Keratinocyte (primary cell): ENCODE measurements around the gene RET. TPM values are rescaled to one million over a fixed set of nuclear protein-coding genes. Genes with fewer than 3 reads are reported as not detected.
A peak's percentile ranks its signal among the peaks of the same experiment; 100 is the strongest.

ENCODE experiments used
- DNase-seq: peaks from one replicate; pipeline ENCODE4 v3.0.0-alpha.2; 2011; ENCODE audit warnings: low read depth, missing footprints, low spot score
- FAIRE-seq: peaks from 2 replicates; lab custom pipeline; 2011; peaks lifted over from hg19 to GRCh38; lab: Jason Lieb, UNC
- H2AFZ ChIP-seq: 2 replicates; pipeline ENCODE4 v1.6.0; 2012; ENCODE audit warnings: low read length, control low read depth, inconsistent platforms; ENCODE audit not compliant: control insufficient read depth
- H3K27ac ChIP-seq: 2 replicates; pipeline ENCODE4 v1.5.1; 2011; ENCODE audit warnings: low read length; ENCODE audit not compliant: control insufficient read depth, insufficient read depth
- H3K27me3 ChIP-seq: 3 replicates; pipeline ENCODE4 v1.6.0; 2011; ENCODE audit warnings: low read length; ENCODE audit not compliant: control insufficient read depth, insufficient read depth; ENCODE audit errors: extremely low read depth
- H3K36me3 ChIP-seq, 2 experiments: 2 replicates in 1 of 2; 3 replicates in 1 of 2; pipeline ENCODE4 v1.5.1; 2011; ENCODE audit warnings: low read length in 2 of 2, mild to moderate bottlenecking in 1 of 2; ENCODE audit not compliant: control insufficient read depth in 2 of 2, insufficient read depth in 2 of 2; ENCODE audit errors: extremely low read depth in 1 of 2
- H3K4me1 ChIP-seq: 3 replicates; pipeline ENCODE4 v1.5.1; 2011; ENCODE audit warnings: low read length; ENCODE audit not compliant: control insufficient read depth, insufficient read depth; ENCODE audit errors: extremely low read depth
- H3K4me2 ChIP-seq: 3 replicates; pipeline ENCODE4 v1.6.0; 2011; ENCODE audit warnings: low read depth, low read length; ENCODE audit not compliant: control insufficient read depth, insufficient read depth; ENCODE audit errors: extremely low read depth
- H3K4me3 ChIP-seq, 3 experiments: fragments of 200-600 bp in 1 of 3; sonication (generic) in 1 of 3; 2 replicates in 2 of 3; 3 replicates in 1 of 3; pipeline ENCODE4 v1.5.1; 2011 to 2016; ENCODE audit warnings: low read length in 3 of 3, mild to moderate bottlenecking in 3 of 3, control low read depth in 2 of 3, inconsistent platforms in 1 of 3, low read depth in 1 of 3, mixed read lengths in 1 of 3, mixed run types in 1 of 3, moderate library complexity in 1 of 3; ENCODE audit not compliant: control insufficient read depth in 2 of 3, insufficient read depth in 2 of 3; ENCODE audit errors: extremely low read depth in 1 of 3
- H3K79me2 ChIP-seq: 2 replicates; pipeline ENCODE4 v1.6.0; 2012; ENCODE audit warnings: low read length; ENCODE audit not compliant: control insufficient read depth, insufficient read depth
- H3K9ac ChIP-seq: 3 replicates; pipeline ENCODE4 v1.6.0; 2011; ENCODE audit warnings: low read length; ENCODE audit not compliant: control insufficient read depth, insufficient read depth; ENCODE audit errors: extremely low read depth
- H3K9me1 ChIP-seq: 3 replicates; pipeline ENCODE4 v1.6.0; 2011; ENCODE audit warnings: low read length; ENCODE audit not compliant: control insufficient read depth, insufficient read depth; ENCODE audit errors: extremely low read depth
- H3K9me3 ChIP-seq: 2 replicates; pipeline ENCODE4 v1.5.1; 2012; ENCODE audit warnings: low read depth, low read length; ENCODE audit not compliant: control insufficient read depth
- H4K20me1 ChIP-seq: 3 replicates; pipeline ENCODE4 v1.6.0; 2011; ENCODE audit warnings: low read length; ENCODE audit not compliant: control insufficient read depth, insufficient read depth; ENCODE audit errors: extremely low read depth
- EZH2 ChIP-seq: IDR thresholded peaks from one replicate; pipeline ENCODE4 v1.6.1; 2012; ENCODE audit warnings: inconsistent platforms, mild to moderate bottlenecking, low read length, moderate library complexity
- dilution Hi-C: fragments of 300-500 bp; cut with MboI; formaldehyde crosslinking; loops from one replicate; pipeline ENCODE4 v1.7.0; 2020; ENCODE audit warnings: low sequenced_read_pairs; ENCODE audit not compliant: extremely low pct_ligation_motif_present
- polyA plus RNA-seq, 5 experiments: library from polyadenylated mRNA; depleted of rRNA in 3 of 5; stranded (reverse) in 3 of 5; stranded (forward) in 1 of 5; unstranded in 1 of 5; fragments of >200 nt; gene quantifications; 1 replicate in 1 of 5; 2 replicates in 3 of 5; 3 replicates in 1 of 5; pipeline versions ENCODE4 v1.2.1 to v1.2.3, GENCODE V29; 2011 to 2012; ENCODE audit warnings: missing spikeins in 2 of 5, low read depth in 1 of 5, low replicate concordance in 1 of 5
- TF ChIP-seq, protein P1 (sequence below), 3 experiments: IDR thresholded peaks in 1 of 3; conservative IDR thresholded peaks in 1 of 3; optimal IDR thresholded peaks in 1 of 3; 2 replicates in 2 of 3; 3 replicates in 1 of 3; pipeline versions ENCODE3 to v1.5.1; 2011; ENCODE audit warnings: low read length in 3 of 3, mild to moderate bottlenecking in 3 of 3, moderate library complexity in 2 of 3, control low read depth in 1 of 3, inconsistent platforms in 1 of 3; ENCODE audit not compliant: insufficient read depth in 2 of 3; ENCODE audit errors: extremely low read depth in 1 of 3

The RET gene
- polyA plus RNA-seq, 1 donor (not counting 4 experiments of a cell fraction or from before 2014, with no cell fraction given), result 0.21 TPM

DNA sequence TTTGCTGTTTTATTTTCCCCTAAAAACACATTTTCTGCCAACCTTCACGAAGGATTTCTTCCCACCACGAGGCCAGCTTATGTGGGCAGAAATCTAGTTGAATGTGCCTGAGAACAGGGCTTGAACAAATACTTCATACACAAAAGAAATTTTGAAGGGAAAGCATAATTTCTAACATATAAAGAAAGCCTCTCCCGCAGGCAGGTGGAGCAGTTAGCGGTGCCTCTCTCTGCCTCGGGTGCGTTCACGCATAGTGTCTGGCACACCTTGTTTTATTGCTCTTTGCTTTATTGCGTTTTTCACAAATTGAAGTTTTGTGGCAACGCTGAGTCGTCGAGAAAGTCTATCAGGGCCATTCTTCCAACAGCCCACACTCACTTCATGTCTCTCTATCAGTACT is 54.4 kb downstream of the RET start:
- Histone ChIP-seq H3K4me2 (no peak overlapping the region), H3K27me3 (no peaks in the 10 kb centered on the region), H3K79me2 (no peaks in the 10 kb centered on the region), H3K4me3 (no peak overlapping the region), H3K9ac (peak overlapping the region; percentile 24), H3K4me1 (peaks cover 27% of the 10 kb centered on the region), H3K36me3 (no peaks in the 10 kb centered on the region), H3K27ac (peak overlapping the region; percentile 10), H4K20me1 (no peaks in the 10 kb centered on the region), H3K9me1 (no peaks in the 10 kb centered on the region), H3K9me3 (no peaks in the 10 kb centered on the region), H2AFZ (peak overlapping the region; percentile 55)
- dilution Hi-C loops, result no loop called here
- no peak for DNase-seq
- no peak for FAIRE-seq
- TF ChIP-seq, protein P1, sequence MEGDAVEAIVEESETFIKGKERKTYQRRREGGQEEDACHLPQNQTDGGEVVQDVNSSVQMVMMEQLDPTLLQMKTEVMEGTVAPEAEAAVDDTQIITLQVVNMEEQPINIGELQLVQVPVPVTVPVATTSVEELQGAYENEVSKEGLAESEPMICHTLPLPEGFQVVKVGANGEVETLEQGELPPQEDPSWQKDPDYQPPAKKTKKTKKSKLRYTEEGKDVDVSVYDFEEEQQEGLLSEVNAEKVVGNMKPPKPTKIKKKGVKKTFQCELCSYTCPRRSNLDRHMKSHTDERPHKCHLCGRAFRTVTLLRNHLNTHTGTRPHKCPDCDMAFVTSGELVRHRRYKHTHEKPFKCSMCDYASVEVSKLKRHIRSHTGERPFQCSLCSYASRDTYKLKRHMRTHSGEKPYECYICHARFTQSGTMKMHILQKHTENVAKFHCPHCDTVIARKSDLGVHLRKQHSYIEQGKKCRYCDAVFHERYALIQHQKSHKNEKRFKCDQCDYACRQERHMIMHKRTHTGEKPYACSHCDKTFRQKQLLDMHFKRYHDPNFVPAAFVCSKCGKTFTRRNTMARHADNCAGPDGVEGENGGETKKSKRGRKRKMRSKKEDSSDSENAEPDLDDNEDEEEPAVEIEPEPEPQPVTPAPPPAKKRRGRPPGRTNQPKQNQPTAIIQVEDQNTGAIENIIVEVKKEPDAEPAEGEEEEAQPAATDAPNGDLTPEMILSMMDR (optimal IDR thresholded peaks at IDR 0.05 in 1 of 3, IDR thresholded peaks at IDR 0.05 in 1 of 3, conservative IDR thresholded peaks at IDR 0.05 in 1 of 3; ENCODE audit: extremely low read depth in 1 of 3, insufficient read depth in 2 of 3, low read length in 3 of 3), result no peak
- TF ChIP-seq EZH2, result no peak

DNA sequence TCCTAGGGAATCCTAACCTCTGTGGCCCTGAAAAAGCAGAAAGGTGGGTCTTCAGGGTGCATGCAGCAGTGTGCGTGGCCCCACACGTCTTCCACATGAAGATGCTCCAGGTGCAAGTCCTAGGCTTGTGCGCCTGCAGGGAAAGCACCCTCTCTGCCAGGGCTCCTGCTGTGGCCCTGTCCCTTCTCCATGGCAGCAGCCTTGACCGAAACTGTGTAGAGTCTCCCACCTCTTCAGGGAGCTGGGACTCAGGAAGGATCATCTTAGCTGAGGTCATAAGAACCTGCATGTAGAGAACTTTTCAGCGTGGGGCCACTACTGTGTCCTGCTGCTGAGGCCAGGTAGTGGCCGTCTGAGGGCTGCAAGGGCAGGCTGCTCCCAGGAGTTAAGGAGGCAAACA is 55.0 kb downstream of the RET start:
- DNase-seq (no peak), FAIRE-seq (no peak)
- Histone ChIP-seq H3K9ac (no peak overlapping the region), H3K4me1 (peaks cover 27% of the 10 kb centered on the region), H4K20me1 (no peaks in the 10 kb centered on the region), H3K9me3 (no peaks in the 10 kb centered on the region), H3K27me3 (no peaks in the 10 kb centered on the region), H3K4me3 (no peak overlapping the region), H3K4me2 (no peak overlapping the region), H3K79me2 (no peaks in the 10 kb centered on the region), H2AFZ (no peak overlapping the region), H3K27ac (no peak overlapping the region), H3K9me1 (no peaks in the 10 kb centered on the region), H3K36me3 (no peaks in the 10 kb centered on the region)
- TF ChIP-seq, protein P1 (optimal IDR thresholded peaks at IDR 0.05 in 1 of 3, IDR thresholded peaks at IDR 0.05 in 1 of 3, conservative IDR thresholded peaks at IDR 0.05 in 1 of 3; ENCODE audit: extremely low read depth in 1 of 3, insufficient read depth in 2 of 3, low read length in 3 of 3), result no peak
- no peak for TF ChIP-seq EZH2
- dilution Hi-C loops, result no loop called here
